HG02759 (cell line): ENCODE results near the gene ADAMTSL1.

Experiments
- ATAC-seq: cut with Tn5 transposase; IDR thresholded peaks from one replicate; pipeline ENCODE4 v1.9.1; 2021; ENCODE audit warnings: mild to moderate bottlenecking, moderate library complexity; ENCODE audit not compliant: unreplicated experiment

Gene ADAMTSL1

DNA sequence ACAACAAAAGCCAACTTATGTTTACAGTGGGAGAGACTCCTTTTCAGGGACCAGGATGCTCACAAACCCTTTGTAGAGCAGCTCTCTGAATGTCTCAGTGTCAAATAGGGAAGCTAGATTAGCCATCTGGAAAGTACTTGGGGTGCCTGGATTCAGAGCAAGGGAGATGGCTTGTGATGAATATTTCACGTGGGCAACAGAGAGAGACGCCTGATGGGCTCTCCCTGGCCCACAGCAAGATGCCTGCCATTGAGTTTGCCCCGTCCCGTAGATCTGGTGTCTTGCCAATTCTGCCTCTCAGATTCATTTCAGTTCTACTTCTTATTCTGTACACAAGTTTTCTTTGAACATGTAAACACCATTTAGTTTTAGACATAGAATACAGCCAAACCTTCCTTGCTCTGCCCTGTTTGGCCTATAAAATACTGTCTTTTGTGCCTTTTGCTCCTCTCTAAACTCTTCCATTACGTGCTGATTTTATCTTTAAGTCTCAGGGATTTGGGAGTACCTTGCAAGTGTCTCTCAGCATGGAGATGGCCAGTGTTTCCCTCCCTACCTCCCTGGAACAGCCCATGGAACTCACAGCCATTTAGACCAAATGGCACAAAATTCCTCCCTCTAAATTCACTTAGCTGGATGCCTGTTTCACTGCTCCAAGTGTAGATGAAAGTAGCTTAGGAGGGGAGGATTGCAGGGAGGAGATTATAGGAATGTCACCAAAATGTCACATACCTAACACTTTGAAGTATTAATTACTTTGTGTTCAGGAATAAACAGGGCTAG is 324.7 kb downstream of the ADAMTSL1 start:
- no peak for ATAC-seq

GRCh38 chr9:18799428-18799827 is 325.5 kb downstream of the ADAMTSL1 start:
- ATAC-seq, result no peak

GRCh38 chr9:18800579-18800978 is 326.6 kb downstream of the ADAMTSL1 start:
- ATAC-seq, result no peak

- ATAC-seq, result no peak
Measured at GRCh38 chr9:18805386-18805785, 331.4 kb downstream of the ADAMTSL1 start.

DNA sequence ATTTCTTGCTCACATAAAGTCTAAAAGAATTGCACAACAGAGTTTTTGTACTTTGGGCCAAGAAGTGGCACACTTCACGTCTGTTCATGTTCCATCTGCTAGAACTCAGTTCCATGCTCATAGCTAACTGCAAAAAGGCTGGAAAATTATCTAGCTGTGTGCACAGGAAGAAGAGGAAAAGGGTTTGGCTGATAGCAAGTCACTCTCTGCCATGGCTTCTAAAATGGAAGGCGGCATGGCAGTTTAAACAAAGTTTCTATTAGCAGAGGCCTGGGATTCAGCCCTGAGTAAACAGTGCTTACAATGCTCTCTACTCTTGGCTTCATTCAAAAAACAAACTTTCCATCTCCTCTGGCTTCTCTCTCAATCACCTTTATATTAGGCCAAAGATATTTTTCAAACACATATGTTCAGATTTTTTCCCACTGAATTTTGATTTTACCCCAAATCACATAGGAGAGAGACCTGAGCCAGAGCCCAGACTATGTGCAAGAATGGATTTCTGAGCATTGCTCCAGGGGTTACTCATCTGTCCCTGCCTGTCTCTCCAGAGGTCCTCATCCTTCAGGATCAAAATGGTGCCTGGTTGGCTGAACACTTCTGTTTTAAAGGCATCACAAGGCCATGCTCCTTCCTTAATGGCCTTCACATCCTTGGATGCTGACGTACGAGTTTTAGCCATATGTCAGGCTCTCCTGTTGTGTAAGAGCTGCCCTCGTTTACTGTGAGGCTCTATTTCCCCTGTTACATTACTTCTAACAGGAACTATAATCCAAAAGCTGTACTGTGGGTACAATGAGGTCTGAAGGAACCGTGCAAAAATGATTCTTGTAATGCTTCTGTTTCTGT is 332.5 kb downstream of the ADAMTSL1 start:
- no peak for ATAC-seq

DNA sequence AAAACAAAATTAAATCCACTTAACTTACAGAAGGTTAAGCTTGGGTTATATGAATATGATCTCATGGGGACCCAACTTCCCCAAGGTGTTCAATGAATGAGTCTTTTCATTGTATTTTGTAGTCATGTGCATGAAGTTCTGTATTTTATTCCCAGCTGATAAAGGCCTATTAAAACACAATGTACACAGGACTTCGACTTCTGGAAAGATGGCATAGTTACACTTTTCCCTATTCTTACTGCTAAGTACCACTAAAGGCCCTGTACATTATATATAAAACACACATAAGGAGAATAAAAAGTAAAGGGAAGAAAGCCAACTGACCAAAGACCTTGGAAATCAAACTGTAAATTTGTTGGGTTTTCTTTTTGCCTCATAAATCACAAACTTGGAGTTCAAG is 336.6 kb downstream of the ADAMTSL1 start:
- ATAC-seq, result no peak

DNA sequence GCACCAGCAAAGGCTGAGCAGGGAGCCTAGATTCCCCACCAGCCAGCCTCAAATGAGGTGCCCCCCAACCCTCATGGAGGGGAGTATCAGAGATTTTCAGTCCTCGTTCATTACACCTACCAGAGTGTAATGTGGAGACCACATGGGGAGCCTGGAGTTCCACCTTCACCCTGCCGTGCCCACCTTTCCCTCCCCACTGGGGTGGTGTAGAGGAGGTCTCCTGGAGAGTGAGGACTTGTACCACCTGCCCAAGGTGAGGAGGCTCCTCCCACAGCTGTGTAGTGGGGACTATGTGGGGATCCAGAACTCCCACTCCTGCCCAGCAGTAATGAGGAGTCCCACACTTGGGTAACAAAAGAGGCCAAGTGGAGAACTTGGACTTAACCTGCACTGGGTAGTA is 337.2 kb downstream of the ADAMTSL1 start:
- ATAC-seq, result no peak

GRCh38 chr9:18819418-18819817 is 345.5 kb downstream of the ADAMTSL1 start:
- ATAC-seq, result no peak

DNA sequence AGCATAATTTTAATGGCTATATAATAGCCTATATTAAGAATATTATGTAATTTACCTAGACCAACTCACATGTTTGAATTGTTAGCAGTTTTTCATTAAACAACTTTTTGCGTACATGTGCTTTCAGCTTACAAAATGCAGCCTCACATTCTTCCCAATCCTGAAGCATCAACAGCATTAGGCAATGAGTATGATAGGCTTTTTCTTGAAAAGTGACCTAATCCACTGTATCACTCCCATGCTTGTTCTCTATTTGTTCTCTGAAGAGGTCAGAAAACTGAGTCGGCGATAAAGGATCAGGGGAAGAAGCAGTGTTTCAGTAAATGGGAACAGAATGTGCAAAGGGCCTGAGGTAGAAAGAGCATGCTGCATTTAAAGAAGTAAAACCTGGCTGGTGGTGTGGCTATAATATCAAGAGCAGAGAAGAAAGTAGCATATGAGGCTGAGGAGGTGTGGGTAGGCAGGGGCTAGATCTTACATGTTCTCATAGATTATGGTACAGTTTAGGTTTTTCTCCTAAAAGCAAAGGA is 346.7 kb downstream of the ADAMTSL1 start:
- ATAC-seq, result no peak

DNA sequence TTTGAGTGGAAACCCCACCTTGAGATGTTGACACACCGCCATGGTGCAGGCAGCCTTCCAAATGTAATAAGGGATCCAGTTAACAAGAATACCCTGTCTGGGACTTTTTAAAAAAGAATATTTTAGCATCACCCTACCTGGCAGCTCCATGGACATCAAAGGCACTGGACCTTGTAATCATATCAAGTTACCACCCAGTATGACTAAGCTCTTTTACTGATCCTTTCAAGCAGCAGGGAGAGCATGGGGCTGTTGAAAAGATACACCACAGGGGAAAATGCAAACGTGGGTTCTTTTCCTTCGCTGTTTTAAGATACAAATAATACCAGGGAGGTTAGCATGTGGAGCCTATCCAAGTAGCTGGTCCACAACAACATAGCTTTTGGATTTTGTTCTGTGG is 347.8 kb downstream of the ADAMTSL1 start:
- no peak for ATAC-seq

- no peak for ATAC-seq
Measured at GRCh38 chr9:18822850-18823249, 348.9 kb downstream of the ADAMTSL1 start.

DNA sequence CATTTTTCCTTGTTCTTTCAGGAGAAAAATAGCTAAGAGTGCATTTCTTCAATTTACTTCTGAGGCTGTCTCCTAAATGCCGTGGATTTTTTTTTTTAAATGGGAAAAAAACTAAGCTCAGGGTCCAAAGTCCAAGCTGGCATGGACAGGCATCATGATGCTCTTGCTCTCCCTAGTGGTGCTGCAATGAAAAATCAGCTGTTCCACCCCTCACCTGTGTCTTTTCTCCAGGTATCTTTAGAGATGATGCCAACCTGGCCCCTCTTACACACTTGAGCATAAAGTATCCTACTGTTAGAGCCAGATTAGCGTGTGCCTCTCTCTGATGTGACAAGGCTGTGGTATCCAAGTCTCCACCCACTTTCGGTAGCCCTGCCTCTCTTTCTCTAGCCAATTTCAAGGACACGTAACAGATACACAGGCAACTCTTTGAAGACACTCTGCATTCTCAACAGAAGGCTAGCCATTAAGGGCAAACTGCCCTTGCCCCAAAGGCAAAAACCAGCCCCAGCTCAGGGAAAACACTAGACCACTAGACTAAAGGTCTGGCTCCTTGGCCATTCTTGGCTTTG is 350.2 kb downstream of the ADAMTSL1 start:
- no peak for ATAC-seq

GRCh38 chr9:18825656-18826170 is 351.8 kb downstream of the ADAMTSL1 start:
- ATAC-seq, result no peak

- no peak for ATAC-seq
Measured at GRCh38 chr9:18826248-18826647, 352.3 kb downstream of the ADAMTSL1 start.

GRCh38 chr9:18829066-18829465 is 355.1 kb downstream of the ADAMTSL1 start:
- ATAC-seq, result no peak

- ATAC-seq, result no peak
Measured at GRCh38 chr9:18829873-18830272, 355.9 kb downstream of the ADAMTSL1 start.

DNA sequence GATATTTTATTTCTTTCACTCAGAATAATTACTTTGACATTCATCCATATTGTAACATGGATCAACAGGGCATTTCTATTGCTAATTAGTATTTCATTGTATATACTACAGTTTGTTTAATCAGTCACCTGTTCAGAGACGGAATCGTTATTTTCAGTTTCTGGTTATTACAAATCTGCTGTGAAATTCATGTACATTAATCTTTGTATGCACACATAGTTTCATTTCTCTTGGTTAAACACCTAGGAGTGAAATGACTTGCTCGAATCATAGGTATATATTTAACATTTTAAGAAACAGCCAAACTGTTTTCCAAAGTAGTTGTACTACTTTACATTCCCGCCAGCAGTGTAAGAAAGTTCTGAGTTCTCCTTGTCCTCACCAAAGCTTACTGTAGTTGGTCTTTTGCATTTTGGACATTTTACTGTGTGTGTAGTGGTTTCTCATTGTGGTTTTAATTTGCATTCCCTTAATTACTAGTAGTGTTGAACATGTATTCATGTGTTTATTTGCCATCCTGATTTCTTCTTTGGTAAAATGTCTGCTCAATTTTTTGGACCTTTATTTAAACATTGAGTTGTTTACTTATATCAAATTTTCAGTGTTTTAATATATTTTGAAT is 360.9 kb downstream of the ADAMTSL1 start:
- ATAC-seq, result peak; percentile 78

DNA sequence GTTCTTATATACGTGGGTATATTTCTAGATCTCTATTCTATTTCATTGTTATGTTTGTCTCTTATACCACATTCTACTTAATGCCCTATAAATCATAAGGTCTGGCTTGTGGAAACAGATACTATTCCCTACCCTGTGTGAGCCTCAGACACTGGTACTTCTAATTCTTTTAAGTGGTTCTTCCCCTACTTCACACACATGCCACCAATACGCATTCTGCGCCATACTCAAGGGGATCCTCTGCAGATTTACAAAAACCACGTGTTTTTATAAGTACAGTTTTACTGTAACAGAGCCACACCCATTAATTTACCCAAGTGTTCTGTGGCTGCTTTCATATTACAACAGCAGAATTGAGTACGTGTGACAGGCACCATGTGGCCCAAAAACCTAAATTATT is 363.4 kb downstream of the ADAMTSL1 start:
- ATAC-seq, result no peak

GRCh38 chr9:18847576-18848275 is 373.8 kb downstream of the ADAMTSL1 start:
- ATAC-seq, result no peak

DNA sequence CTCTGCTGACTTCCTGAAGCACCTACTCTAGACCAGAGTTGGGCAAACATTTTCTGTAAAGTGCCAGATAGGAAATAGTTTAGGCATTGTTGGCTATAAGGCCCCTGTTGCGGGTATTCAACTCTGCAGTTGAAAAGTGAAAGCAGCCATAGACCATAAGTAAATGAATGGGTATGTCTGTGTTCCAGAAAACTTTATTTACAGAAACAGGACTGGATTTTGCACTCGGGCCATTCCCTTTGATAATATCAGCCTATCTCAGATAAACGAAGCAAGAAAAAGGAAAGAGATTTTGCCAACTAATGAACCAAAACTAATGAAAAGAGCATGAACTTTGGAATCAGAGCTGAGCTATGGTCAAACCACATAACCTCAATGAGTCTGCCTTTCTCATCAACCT is 374.7 kb downstream of the ADAMTSL1 start:
- no peak for ATAC-seq
